Ecto neural progenitor cell (in vitro differentiated cells): ENCODE data around the gene KIAA0408.

Source experiments
- DNase-seq: peaks from one replicate; pipeline ENCODE4 v3.0.0-alpha.2; 2018; ENCODE audit warnings: low spot score

KIAA0408 gene

GRCh38 chr6:127459231-127459641 is at the start of gene KIAA0408:
KIAA0408 (minus strand) TSS chr6:127459389; CDS start chr6:127453981, 5,408 bp downstream.
- peak; percentile 56 for DNase-seq

- DNase-seq: no peak
Observed at GRCh38 chr6:127506894-127507293, 47.7 kb upstream of the KIAA0408 start.

- no peak for DNase-seq
Observed at GRCh38 chr6:127503022-127503421, 43.8 kb upstream of the KIAA0408 start.

- no peak for DNase-seq
Observed at GRCh38 chr6:127497410-127497809, 38.2 kb upstream of the KIAA0408 start.

GRCh38 chr6:127496471-127496870 is 37.3 kb upstream of the KIAA0408 start:
- no peak for DNase-seq

- no peak for DNase-seq
Observed at GRCh38 chr6:127494240-127494767, 35.1 kb upstream of the KIAA0408 start.

GRCh38 chr6:127489248-127489647 is 30.1 kb upstream of the KIAA0408 start:
- no peak for DNase-seq

- no peak for DNase-seq
Observed at GRCh38 chr6:127486934-127487333, 27.7 kb upstream of the KIAA0408 start.

- no peak for DNase-seq
Observed at GRCh38 chr6:127484212-127484863, 25.1 kb upstream of the KIAA0408 start.

- no peak for DNase-seq
Observed at GRCh38 chr6:127483399-127484055, 24.3 kb upstream of the KIAA0408 start.

- no peak for DNase-seq
Observed at GRCh38 chr6:127482325-127482724, 23.1 kb upstream of the KIAA0408 start.

- DNase-seq: no peak
Observed at GRCh38 chr6:127481628-127482027, 22.4 kb upstream of the KIAA0408 start.

GRCh38 chr6:127481111-127481510 is 21.9 kb upstream of the KIAA0408 start:
- DNase-seq: no peak

- DNase-seq: no peak
Observed at GRCh38 chr6:127477658-127478057, 18.5 kb upstream of the KIAA0408 start.

GRCh38 chr6:127475823-127476176 is 16.6 kb upstream of the KIAA0408 start:
- DNase-seq: no peak

- DNase-seq: no peak
Observed at GRCh38 chr6:127475135-127475822, 16.1 kb upstream of the KIAA0408 start.

GRCh38 chr6:127471379-127472255 is 12.4 kb upstream of the KIAA0408 start:
- DNase-seq: no peak

- DNase-seq: no peak
Observed at GRCh38 chr6:127468936-127469335, 9.7 kb upstream of the KIAA0408 start.

- DNase-seq: no peak
Observed at GRCh38 chr6:127466416-127466815, 7.2 kb upstream of the KIAA0408 start.

GRCh38 chr6:127464881-127465459 is 5.8 kb upstream of the KIAA0408 start:
- peak; percentile 68 for DNase-seq

- no peak for DNase-seq
Observed at GRCh38 chr6:127464161-127464880, 5.1 kb upstream of the KIAA0408 start.
